GM18858 (cell line): ENCODE results near the gene EXT2.

Source experiments
- ATAC-seq: cut with Tn5 transposase; IDR thresholded peaks from one replicate; pipeline ENCODE4 v1.9.1; 2021; ENCODE audit not compliant: unreplicated experiment

EXT2 gene

GRCh38 chr11:44095506-44096359 is at the start of gene EXT2:
Gene EXT2 (plus strand): TSS chr11:44095678. CDS start chr11:44107713, 12,035 bp downstream.
- ATAC-seq = peak; percentile 85

DNA sequence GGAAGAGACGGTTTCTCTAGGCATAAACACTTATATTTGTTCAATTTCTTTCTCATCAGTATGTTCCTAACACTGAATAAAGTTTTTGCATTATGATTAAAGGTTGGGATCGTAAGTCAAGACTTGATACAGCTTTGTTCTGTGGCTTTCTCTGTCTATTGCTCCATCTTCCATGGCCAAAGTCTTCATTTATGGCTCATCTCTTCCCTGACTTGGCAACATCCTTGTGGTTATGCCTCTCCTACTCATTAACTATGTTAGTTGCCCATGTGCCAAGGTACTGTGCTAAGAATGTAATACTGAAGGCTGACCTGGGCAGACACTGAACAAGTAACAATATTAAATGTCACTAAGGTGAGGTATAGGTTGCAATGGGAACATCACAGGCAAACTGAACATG is 49.3 kb upstream of the EXT2 start:
- no peak for ATAC-seq

GRCh38 chr11:44047298-44047697 is 48.2 kb upstream of the EXT2 start:
- no peak for ATAC-seq

- ATAC-seq = no peak
Measured at GRCh38 chr11:44047931-44048431, 47.5 kb upstream of the EXT2 start, which contains the start of gene ACCSL. Gene ACCSL (plus strand): TSS chr11:44047981. CDS start chr11:44048037, 56 bp downstream.

- ATAC-seq = no peak
Measured at GRCh38 chr11:44049832-44050231, 45.6 kb upstream of the EXT2 start.

GRCh38 chr11:44051171-44051570 is 44.3 kb upstream of the EXT2 start:
- no peak for ATAC-seq

DNA sequence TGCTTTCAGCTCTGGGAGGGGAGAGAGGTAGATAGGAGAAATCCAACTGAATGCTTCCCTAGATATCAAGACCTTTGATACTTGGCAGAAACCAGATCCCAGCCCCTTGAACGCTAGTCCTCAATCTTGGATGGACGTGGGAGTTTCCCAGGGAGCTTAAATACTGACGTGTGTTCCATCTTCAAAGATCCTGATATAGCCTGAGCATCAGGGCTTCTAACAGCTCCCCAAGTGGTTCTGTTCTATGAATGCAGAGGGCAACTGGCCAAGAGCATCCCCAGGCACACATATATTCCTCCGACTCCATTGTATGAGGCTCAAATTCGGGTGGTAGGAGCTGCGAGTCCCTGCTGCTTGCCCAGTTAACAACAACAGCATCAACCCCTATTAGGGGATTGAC is 38.1 kb upstream of the EXT2 start:
- no peak for ATAC-seq

DNA sequence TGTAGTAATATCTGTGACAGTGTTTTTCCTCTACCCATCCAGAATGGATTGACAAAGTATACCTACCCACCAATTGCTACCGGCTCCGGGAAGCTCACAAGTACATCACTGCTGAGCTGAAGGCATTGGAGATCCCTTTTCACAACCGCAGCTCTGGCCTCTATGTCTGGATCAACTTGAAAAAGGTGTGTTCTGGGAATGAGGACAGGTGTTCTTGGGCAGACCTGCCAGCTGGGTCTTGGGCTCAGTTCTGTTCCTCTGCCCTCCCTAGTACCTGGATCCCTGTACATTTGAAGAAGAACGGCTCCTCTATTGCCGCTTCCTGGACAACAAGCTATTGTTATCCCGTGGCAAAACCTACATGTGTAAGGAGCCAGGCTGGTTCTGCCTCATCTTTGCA is 37.2 kb upstream of the EXT2 start:
- ATAC-seq = no peak

DNA sequence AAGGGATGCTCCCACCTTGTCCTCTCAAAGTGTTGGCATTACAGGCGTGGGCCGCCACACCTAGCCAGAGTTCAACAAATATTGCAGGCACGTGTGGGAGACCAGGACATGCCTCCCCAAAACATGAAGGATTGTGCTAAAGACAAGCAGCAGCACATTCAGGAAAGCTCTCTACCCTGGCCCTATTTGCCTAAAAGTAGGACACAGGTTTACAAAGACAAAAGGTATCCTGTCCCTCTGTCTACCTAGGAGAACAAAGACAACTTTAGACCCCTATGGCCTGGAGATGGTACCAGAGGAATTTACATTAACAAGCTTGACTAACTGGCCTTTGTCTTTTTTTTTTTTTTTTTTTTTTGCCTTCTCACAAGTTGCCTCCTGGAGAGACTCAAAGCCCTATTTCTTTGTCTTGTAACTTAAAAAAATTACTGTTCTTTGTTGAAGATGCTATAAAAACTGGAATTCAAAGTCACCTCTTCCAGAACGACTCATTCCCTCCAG is 30.3 kb upstream of the EXT2 start:
- no peak for ATAC-seq

DNA sequence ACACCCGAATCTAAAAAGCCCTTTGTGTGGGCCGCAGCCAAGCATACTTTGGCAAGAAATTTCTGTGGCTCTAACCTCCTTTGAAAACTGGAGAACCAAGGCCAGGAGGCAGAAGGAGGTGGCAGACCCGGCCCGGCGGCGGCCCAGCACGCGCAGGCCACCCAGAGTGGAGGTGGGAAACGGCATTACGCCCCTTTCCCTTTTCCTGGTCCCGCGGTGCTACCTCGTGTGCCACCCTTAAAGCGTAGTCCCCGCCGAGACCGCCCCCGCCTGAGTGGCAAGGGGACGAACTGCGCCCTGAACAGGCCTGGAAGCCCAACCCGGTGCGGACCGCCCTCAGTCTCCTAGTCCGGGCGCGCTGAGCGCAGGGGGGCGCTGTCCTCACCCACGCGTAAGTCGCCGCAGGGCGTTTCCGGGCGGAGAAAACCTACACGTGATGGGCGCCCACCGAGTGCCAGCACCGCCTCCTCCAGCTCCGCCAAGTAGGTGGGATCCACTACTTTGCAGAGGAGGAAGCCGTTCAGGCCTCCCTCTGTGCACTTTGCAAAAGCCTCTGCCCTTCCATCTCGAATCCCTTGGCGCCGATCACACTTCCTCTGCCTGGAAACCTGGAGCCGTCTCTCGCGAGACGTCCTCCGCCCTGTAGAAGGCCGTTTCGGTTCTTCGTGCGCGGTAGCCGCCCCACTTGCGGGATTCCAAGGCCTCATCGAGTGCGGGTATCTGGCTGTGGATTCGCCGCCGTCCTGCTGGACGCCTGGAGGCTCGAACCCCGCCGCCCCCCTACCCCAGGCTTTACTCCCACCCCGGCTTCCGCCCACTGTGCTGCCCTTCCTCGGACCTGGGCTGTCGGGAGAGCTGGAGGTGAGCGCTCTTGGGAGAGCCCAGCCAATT is 29.4 kb upstream of the EXT2 start, which contains the start of gene ACCS:
Gene ACCS, plus strand, starts transcription at position 430 of the 891 bp plus-strand sequence. CDS start 1,358 bp downstream, outside the sequence.
- ATAC-seq = peak; percentile 90

GRCh38 chr11:44066732-44067141 is 28.7 kb upstream of the EXT2 start:
- no peak for ATAC-seq

DNA sequence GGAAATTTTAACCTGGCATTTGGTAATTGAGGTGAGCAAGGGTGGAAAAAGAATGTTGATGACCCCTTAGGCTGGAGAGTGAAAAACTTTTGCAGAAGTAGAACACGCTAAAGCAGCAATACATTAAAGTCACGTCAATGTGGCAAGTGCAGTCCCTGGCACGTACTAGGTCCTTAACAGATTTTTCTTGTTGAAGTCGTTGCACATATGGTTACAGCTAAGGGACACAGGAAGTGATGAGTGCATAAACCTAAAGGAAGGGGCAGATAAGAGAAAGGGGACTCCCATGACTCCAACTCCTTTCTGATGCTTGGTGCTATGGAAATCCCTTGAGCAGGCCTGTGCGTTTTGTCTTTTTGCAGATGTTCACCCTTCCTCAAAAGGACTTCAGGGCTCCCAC is 28.2 kb upstream of the EXT2 start:
- ATAC-seq = no peak

- no peak for ATAC-seq
Measured at GRCh38 chr11:44068180-44068579, 27.3 kb upstream of the EXT2 start.

- ATAC-seq = no peak
Measured at GRCh38 chr11:44071157-44071556, 24.3 kb upstream of the EXT2 start.

GRCh38 chr11:44072757-44073658 is 22.5 kb upstream of the EXT2 start:
- ATAC-seq = no peak

- ATAC-seq = no peak
Measured at GRCh38 chr11:44078794-44079193, 16.7 kb upstream of the EXT2 start.

- no peak for ATAC-seq
Measured at GRCh38 chr11:44079376-44079775, 16.1 kb upstream of the EXT2 start.

DNA sequence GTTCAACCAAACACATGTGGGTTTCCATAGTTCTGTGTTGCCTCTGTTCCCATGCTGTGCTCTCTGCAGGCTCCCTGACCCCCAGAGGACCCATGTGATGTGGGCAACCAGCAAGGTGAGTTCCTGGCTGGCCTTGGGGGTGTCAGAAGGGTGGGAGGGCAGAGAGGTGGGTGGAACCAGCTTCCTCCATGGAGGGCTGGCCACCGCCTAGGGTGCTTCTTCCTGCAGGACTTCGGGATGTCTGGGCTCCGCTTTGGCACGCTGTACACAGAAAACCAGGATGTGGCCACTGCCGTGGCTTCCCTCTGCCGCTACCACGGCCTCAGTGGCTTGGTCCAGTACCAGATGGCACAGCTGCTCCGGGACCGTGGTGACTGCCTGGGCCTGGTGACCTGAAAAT is 14.5 kb upstream of the EXT2 start:
- no peak for ATAC-seq

DNA sequence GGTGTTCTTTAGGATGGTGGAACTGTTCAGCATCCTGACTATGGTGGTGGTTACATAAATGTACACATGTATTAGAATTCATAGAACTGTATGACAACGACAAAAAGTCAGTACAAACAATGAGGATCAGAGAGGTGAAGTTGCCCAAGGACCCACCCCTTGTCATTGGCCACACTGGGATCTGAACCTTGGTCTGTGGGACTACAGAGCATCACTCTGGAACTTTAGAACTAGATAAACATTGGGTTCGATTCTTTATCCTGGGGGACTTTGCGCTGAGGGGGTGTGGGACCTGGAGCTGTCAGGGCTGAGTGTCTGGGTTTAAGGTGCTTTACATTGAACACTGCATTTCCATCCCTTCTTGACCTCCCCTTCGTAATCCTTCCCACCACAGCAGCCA is 12.8 kb upstream of the EXT2 start:
- no peak for ATAC-seq

DNA sequence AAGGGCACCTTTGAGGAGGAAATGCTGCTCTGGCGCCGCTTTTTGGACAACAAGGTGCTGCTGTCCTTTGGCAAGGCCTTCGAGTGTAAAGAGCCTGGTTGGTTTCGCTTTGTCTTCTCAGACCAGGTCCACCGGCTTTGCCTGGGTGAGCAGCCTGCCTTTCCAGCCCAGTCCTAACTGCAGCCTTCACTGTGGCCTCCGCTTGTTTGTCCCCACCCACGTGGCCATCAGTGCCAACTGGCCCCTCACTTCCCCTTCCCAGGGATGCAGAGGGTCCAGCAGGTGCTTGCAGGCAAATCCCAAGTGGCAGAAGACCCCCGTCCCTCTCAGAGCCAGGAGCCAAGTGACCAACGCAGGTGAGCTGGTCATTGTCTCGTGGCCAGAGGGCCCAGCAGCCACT is 12.0 kb upstream of the EXT2 start:
- no peak for ATAC-seq
